Activated B cell treated with CpG ODN at 0.5 μM for 24 hours (primary cell): ENCODE measurements around the gene WNT1. TPM values are rescaled to one million over a fixed set of nuclear protein-coding genes. Genes with fewer than 3 reads are reported as not detected.

Experiments
- ATAC-seq: fragments of 200-7000 bp; cut with Tn5 transposase; one replicate; pipeline ENCODE4 v1.10.0; 2021; ENCODE audit warnings: low read depth, mild to moderate bottlenecking, moderate library complexity
- CTCF ChIA-PET: fragments of 350-600 bp; sonication (Branson Sonifier 250); formaldehyde crosslinking; loops from one replicate; lab custom pipeline; 2021; ENCODE audit warnings: antibody characterized with exemption; lab: Charles Lee
- POLR2A ChIA-PET: fragments of 350-600 bp; sonication (Branson Sonifier 250); formaldehyde crosslinking; loops from one replicate; lab custom pipeline; 2021; ENCODE audit warnings: antibody characterized with exemption; lab: Charles Lee
- DNase-seq: peaks from one replicate; pipeline ENCODE4 v3.0.0; 2022
- H3K27ac Mint-ChIP-seq: one replicate; pipeline ENCODE4 v1.8.0; 2020; ENCODE audit warnings: mixed read lengths
- H3K27me3 Mint-ChIP-seq: one replicate; pipeline ENCODE4 v1.8.0; 2021; ENCODE audit warnings: mixed read lengths
- H3K36me3 Mint-ChIP-seq: one replicate; pipeline ENCODE4 v1.8.0; 2021; ENCODE audit warnings: low read depth, mixed read lengths
- H3K4me1 Mint-ChIP-seq: one replicate; pipeline ENCODE4 v1.8.0; 2021; ENCODE audit warnings: mixed read lengths
- H3K4me3 Mint-ChIP-seq: one replicate; pipeline ENCODE4 v1.8.0; 2020; ENCODE audit warnings: mild to moderate bottlenecking, mixed read lengths
- H3K9me3 Mint-ChIP-seq: one replicate; pipeline ENCODE4 v1.8.0; 2020; ENCODE audit warnings: mixed read lengths
- intact Hi-C: fragments of 100-400 bp; cut with micrococcal nuclease; formaldehyde crosslinking; loops from one replicate; pipeline ENCODE4 v1.15.1; 2024
- total RNA-seq: library from RNA; stranded (reverse); gene quantifications from 2 replicates; pipeline ENCODE4 v1.2.3, GENCODE V29; 2022
- TF ChIP-seq, protein P1 (sequence below): fragments of 200-600 bp; IDR thresholded peaks from one replicate; pipeline ENCODE4 v1.8.0; 2022; ENCODE audit warnings: antibody characterized with exemption, mild to moderate bottlenecking

Gene WNT1
- total RNA-seq, 1 donor from 2014 or later, result not detected

- H3K4me1 Mint-ChIP-seq, result peaks cover 43% of the 10 kb centered on the region
- POLR2A ChIA-PET, result interaction anchor here (0.6 to 4.0 kb wide), 11 partner anchors 19 to 316 kb away, joined by 3 to 24 read pairs (median 5); partner anchors contain the start of genes ARF3, DDX23, KANSL2 and KMT2D
- intact Hi-C loops, result loop anchor here (1.0 to 10.0 kb wide), 5 partner anchors 20 to 347 kb away; partner anchors contain the start of genes DNAJC22, KMT2D and PRKAG1
- CTCF ChIA-PET, result interaction anchor here (0.9 to 4.5 kb wide), 16 partner anchors 11 to 239 kb away, joined by 3 to 26 read pairs (median 8); partner anchors contain the start of genes ARF3, FKBP11 and WNT1
- H3K27me3 Mint-ChIP-seq, result peaks cover 24% of the 10 kb centered on the region
- TF ChIP-seq, protein P1, sequence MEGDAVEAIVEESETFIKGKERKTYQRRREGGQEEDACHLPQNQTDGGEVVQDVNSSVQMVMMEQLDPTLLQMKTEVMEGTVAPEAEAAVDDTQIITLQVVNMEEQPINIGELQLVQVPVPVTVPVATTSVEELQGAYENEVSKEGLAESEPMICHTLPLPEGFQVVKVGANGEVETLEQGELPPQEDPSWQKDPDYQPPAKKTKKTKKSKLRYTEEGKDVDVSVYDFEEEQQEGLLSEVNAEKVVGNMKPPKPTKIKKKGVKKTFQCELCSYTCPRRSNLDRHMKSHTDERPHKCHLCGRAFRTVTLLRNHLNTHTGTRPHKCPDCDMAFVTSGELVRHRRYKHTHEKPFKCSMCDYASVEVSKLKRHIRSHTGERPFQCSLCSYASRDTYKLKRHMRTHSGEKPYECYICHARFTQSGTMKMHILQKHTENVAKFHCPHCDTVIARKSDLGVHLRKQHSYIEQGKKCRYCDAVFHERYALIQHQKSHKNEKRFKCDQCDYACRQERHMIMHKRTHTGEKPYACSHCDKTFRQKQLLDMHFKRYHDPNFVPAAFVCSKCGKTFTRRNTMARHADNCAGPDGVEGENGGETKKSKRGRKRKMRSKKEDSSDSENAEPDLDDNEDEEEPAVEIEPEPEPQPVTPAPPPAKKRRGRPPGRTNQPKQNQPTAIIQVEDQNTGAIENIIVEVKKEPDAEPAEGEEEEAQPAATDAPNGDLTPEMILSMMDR, result no peak
- DNase-seq, result peak; percentile 68
- peaks cover 18% of the 10 kb centered on the region for H3K36me3 Mint-ChIP-seq
- no peak overlapping the region for H3K27ac Mint-ChIP-seq
- peak; percentile 56 for ATAC-seq
- H3K9me3 Mint-ChIP-seq, result no peaks in the 10 kb centered on the region
- peak overlapping the region; percentile 77 for H3K4me3 Mint-ChIP-seq
Observed at GRCh38 chr12:48997719-48998496, 19.8 kb downstream of the WNT1 start.

- peaks cover 21% of the 10 kb centered on the region for H3K27me3 Mint-ChIP-seq
- peak overlapping the region; percentile 72 for H3K4me3 Mint-ChIP-seq
- TF ChIP-seq, protein P1, result no peak
- H3K36me3 Mint-ChIP-seq, result peaks cover 26% of the 10 kb centered on the region
- H3K27ac Mint-ChIP-seq, result no peak overlapping the region
- DNase-seq (no peak), ATAC-seq (peak; percentile 5)
- H3K9me3 Mint-ChIP-seq, result no peaks in the 10 kb centered on the region
- H3K4me1 Mint-ChIP-seq, result peaks cover 43% of the 10 kb centered on the region
- CTCF ChIA-PET, result interaction anchor here (0.9 to 4.5 kb wide), 10 partner anchors 11 to 146 kb away, joined by 3 to 26 read pairs (median 16); partner anchors contain the start of genes ARF3, FKBP11 and WNT1
- intact Hi-C loops, result loop anchor here (1.0 to 10.0 kb wide), 3 partner anchors 62 to 346 kb away; partner anchors contain the start of genes DNAJC22 and KMT2D
- POLR2A ChIA-PET, result interaction anchor here (0.6 to 4.0 kb wide), 12 partner anchors 19 to 624 kb away, joined by 3 to 24 read pairs (median 6); partner anchors contain the start of genes ARF3, DDX23, KANSL2 and KMT2D
Observed at GRCh38 chr12:48998497-48999353, 20.6 kb downstream of the WNT1 start.

- no peak within 1 kb of the TSS for H3K27ac Mint-ChIP-seq
- intact Hi-C loops, result loop anchor here (2.0 to 10.0 kb wide), 2 partner anchors 61 to 345 kb away; partner anchors contain the start of genes DNAJC22 and KMT2D
- CTCF ChIA-PET, result interaction anchor here (1.0 to 3.7 kb wide), 4 partner anchors 12 to 89 kb away, joined by 3 to 21 read pairs (median 16); no protein-coding TSS in a partner anchor
- peak; percentile 48 for ATAC-seq
- H3K9me3 Mint-ChIP-seq, result no peaks in the 10 kb centered on the region
- POLR2A ChIA-PET, result interaction anchor here (1.5 to 3.4 kb wide), 3 partner anchors 20 to 264 kb away, joined by 3 to 13 read pairs (median 12); partner anchors contain the start of gene TUBA1B
- H3K4me3 Mint-ChIP-seq, result peak within 1 kb of the TSS; percentile 72
- DNase-seq, result peak; percentile 45
- H3K36me3 Mint-ChIP-seq, result peaks cover 35% of the 10 kb centered on the region
- peaks cover 15% of the 10 kb centered on the region for H3K27me3 Mint-ChIP-seq
- TF ChIP-seq, protein P1, result no peak
- H3K4me1 Mint-ChIP-seq, result peaks cover 43% of the 10 kb centered on the region
Observed at GRCh38 chr12:48999371-49000131, 21.4 kb downstream of the WNT1 start, which contains the start of gene DDN. Gene DDN (minus strand): TSS chr12:48999375. CDS start chr12:48999287, 88 bp downstream.

GRCh38 chr12:49000346-49000745, 22.2 kb downstream of the WNT1 start:
- ATAC-seq (no peak), DNase-seq (no peak)
- H3K4me1 Mint-ChIP-seq, result peaks cover 38% of the 10 kb centered on the region
- ChIA-PET POLR2A (interaction anchor here (1.2 kb wide), 1 partner anchor 110 kb away, joined by 3 read pairs; the partner anchor contains the start of gene LMBR1L), CTCF (interaction anchor here (1.0 kb wide), 1 partner anchor 21 kb away, joined by 3 read pairs; no protein-coding TSS in a partner anchor)
- H3K9me3 Mint-ChIP-seq, result no peaks in the 10 kb centered on the region
- intact Hi-C loops, result no loop called here
- H3K27ac Mint-ChIP-seq, result no peak overlapping the region
- no peak overlapping the region for H3K4me3 Mint-ChIP-seq
- peaks cover 10% of the 10 kb centered on the region for H3K27me3 Mint-ChIP-seq
- TF ChIP-seq, protein P1, result no peak
- peaks cover 43% of the 10 kb centered on the region for H3K36me3 Mint-ChIP-seq
